HepG2 (cell line): Measurements from ENCODE around the gene GALP. TPM values are rescaled to one million over a fixed set of nuclear protein-coding genes. Genes with fewer than 3 reads are reported as not detected.

Experiments used
- AGO2 ChIP-seq: fragments of 200-400 bp; formaldehyde crosslinking; optimal IDR thresholded peaks from 2 replicates; pipeline ENCODE3; 2017; ENCODE audit warnings: mild to moderate bottlenecking, low read depth, low read length, moderate library complexity
- DNMT3B ChIP-seq: conservative IDR thresholded peaks from 2 replicates; pipeline ENCODE4 v1.6.1; 2016; ENCODE audit warnings: missing biosample characterization, control low read depth
- HMG20A ChIP-seq: IDR thresholded peaks from 2 replicates; pipeline ENCODE4 v1.6.1; 2016; ENCODE audit warnings: borderline replicate concordance
- HNF4G ChIP-seq, 2 experiments: sonication (generic) in 1 of 2; formaldehyde crosslinking in 1 of 2; IDR thresholded peaks; 2 replicates each; pipeline versions ENCODE4 v1.4.0 to v1.6.1; 2011 to 2020; ENCODE audit warnings: borderline replicate concordance in 2 of 2, low read depth in 2 of 2, mild to moderate bottlenecking in 2 of 2, low read length in 1 of 2, missing genetic modification reagents in 1 of 2, moderate library complexity in 1 of 2
- NCOR1 ChIP-seq: fragments of 200-600 bp; sonication (generic); IDR thresholded peaks from 2 replicates; pipeline ENCODE4 v1.7.0; 2017; ENCODE audit warnings: antibody characterized with exemption, low read length, borderline replicate concordance
- RFX3 ChIP-seq: IDR thresholded peaks from 2 replicates; pipeline ENCODE4 v1.6.1; 2016; ENCODE audit warnings: missing biosample characterization, missing genetic modification reagents
- SIX4 ChIP-seq: sonication (generic); formaldehyde crosslinking; IDR thresholded peaks from 2 replicates; pipeline ENCODE4 v1.4.0; 2020; ENCODE audit warnings: missing genetic modification reagents
- SNAI1 ChIP-seq: sonication (generic); formaldehyde crosslinking; IDR thresholded peaks from 2 replicates; pipeline ENCODE4 v1.5.0; 2020; ENCODE audit warnings: mild to moderate bottlenecking, missing genetic modification reagents, borderline replicate concordance
- TCF12 ChIP-seq, 2 experiments: fragments of 450-650 bp in 1 of 2; sonication (generic) in 1 of 2; formaldehyde crosslinking in 1 of 2; IDR thresholded peaks; 2 replicates each; pipeline versions ENCODE4 v1.6.1 to v1.8.0; 2017 to 2022; ENCODE audit warnings: antibody characterized with exemption in 1 of 2, mild to moderate bottlenecking in 1 of 2, missing genetic modification reagents in 1 of 2, moderate library complexity in 1 of 2
- ZFAT ChIP-seq: sonication (generic); formaldehyde crosslinking; conservative IDR thresholded peaks from 2 replicates; pipeline ENCODE4 v1.8.1; 2023; ENCODE audit warnings: missing genetic modification reagents, inconsistent platforms
- ZFP36L2 ChIP-seq: sonication (generic); formaldehyde crosslinking; IDR thresholded peaks from 2 replicates; pipeline ENCODE4 v1.4.0; 2020; ENCODE audit warnings: missing genetic modification reagents
- ZNF24 ChIP-seq: fragments of 450-650 bp; IDR thresholded peaks from 2 replicates; pipeline ENCODE4 v1.6.1; 2017; ENCODE audit warnings: antibody characterized with exemption, mild to moderate bottlenecking
- ZNF503 ChIP-seq: sonication (generic); formaldehyde crosslinking; IDR thresholded peaks from 2 replicates; pipeline ENCODE4 v1.4.0; 2020; ENCODE audit warnings: missing genetic modification reagents
- polyA plus RNA-seq, 8 experiments: library from polyadenylated mRNA; depleted of rRNA in 3 of 8; stranded (reverse) in 7 of 8; unstranded in 1 of 8; fragments of >200 nt; fragmentation: Illumina TruSeq in 4 of 8; extraction: Trizol in 4 of 8; gene quantifications; 2 replicates each; pipeline versions ENCODE4 v1.2.1 to v1.2.3, GENCODE V29; 2011 to 2016; ENCODE audit warnings: low read depth in 4 of 8, missing spikeins in 1 of 8, mixed read lengths in 1 of 8; ENCODE audit not compliant: insufficient read depth in 1 of 8
- total RNA-seq, 5 experiments: library from RNA; depleted of rRNA; stranded (reverse); fragments of >200 nt; fragmentation: Illumina TruSeq; extraction: Trizol; gene quantifications; 2 replicates each; pipeline ENCODE4 v1.2.3, GENCODE V29; 2016; ENCODE audit warnings: low read depth in 1 of 5
- TF ChIP-seq, protein P1 (sequence below): sonication (generic); formaldehyde crosslinking; IDR thresholded peaks from 2 replicates; pipeline ENCODE4 v1.4.0; 2020; ENCODE audit warnings: mild to moderate bottlenecking, missing genetic modification reagents, borderline replicate concordance
- TF ChIP-seq, protein P2 (sequence below), 2 experiments: sonication (generic) in 1 of 2; formaldehyde crosslinking in 1 of 2; IDR thresholded peaks; 2 replicates each; pipeline versions ENCODE4 v1.6.1 to v1.9.0; 2014 to 2022; ENCODE audit warnings: antibody characterized with exemption in 1 of 2, borderline replicate concordance in 1 of 2, inconsistent platforms in 1 of 2, low read depth in 1 of 2, missing genetic modification reagents in 1 of 2
- TF ChIP-seq, protein P3 (sequence below): sonication (generic); formaldehyde crosslinking; IDR thresholded peaks from 2 replicates; pipeline ENCODE4 v1.4.0; 2020; ENCODE audit warnings: mild to moderate bottlenecking, missing genetic modification reagents
- TF ChIP-seq, protein P4 (sequence below): sonication (generic); formaldehyde crosslinking; IDR thresholded peaks from 2 replicates; pipeline ENCODE4 v1.5.0; 2020; ENCODE audit warnings: missing genetic modification reagents

GALP gene
- total and polyA plus RNA-seq, 2 of the 13 experiments (the other 11 are each of a cell fraction or from before 2014, with no cell fraction given): not detected

DNA sequence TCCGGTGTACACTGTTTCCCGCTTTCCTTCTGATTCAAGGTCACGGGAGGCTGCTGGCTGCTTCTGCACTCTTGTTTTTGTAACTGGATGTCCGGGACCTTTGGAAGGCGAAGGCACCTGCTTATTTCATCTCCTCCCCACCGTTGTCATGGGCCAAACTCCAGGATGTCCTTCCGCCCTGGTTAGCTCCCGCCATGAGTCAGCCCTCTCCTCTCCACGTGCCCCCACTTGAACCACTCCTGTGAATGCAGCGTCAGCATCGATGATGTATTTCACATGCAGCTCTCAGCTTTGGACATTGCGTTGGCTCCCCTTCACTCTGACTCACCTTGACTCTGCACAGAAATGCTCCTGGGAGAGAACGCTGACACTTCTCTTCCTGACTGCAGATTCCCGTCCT, 5.5 kb upstream of the GALP start (continued):
- TF ChIP-seq, protein P1, sequence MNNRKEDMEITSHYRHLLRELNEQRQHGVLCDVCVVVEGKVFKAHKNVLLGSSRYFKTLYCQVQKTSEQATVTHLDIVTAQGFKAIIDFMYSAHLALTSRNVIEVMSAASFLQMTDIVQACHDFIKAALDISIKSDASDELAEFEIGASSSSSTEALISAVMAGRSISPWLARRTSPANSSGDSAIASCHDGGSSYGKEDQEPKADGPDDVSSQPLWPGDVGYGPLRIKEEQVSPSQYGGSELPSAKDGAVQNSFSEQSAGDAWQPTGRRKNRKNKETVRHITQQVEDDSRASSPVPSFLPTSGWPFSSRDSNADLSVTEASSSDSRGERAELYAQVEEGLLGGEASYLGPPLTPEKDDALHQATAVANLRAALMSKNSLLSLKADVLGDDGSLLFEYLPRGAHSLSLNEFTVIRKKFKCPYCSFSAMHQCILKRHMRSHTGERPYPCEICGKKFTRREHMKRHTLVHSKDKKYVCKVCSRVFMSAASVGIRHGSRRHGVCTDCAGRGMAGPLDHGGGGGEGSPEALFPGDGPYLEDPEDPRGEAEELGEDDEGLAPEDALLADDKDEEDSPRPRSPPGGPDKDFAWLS (CRISPR knock-in tag): no peak
- TF ChIP-seq SIX4 (CRISPR knock-in tag): no peak
- TF ChIP-seq SNAI1 (CRISPR knock-in tag): no peak
- TF ChIP-seq, protein P2, sequence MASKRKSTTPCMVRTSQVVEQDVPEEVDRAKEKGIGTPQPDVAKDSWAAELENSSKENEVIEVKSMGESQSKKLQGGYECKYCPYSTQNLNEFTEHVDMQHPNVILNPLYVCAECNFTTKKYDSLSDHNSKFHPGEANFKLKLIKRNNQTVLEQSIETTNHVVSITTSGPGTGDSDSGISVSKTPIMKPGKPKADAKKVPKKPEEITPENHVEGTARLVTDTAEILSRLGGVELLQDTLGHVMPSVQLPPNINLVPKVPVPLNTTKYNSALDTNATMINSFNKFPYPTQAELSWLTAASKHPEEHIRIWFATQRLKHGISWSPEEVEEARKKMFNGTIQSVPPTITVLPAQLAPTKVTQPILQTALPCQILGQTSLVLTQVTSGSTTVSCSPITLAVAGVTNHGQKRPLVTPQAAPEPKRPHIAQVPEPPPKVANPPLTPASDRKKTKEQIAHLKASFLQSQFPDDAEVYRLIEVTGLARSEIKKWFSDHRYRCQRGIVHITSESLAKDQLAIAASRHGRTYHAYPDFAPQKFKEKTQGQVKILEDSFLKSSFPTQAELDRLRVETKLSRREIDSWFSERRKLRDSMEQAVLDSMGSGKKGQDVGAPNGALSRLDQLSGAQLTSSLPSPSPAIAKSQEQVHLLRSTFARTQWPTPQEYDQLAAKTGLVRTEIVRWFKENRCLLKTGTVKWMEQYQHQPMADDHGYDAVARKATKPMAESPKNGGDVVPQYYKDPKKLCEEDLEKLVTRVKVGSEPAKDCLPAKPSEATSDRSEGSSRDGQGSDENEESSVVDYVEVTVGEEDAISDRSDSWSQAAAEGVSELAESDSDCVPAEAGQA (IDR thresholded peaks at IDR 0.05; ENCODE audit: low read depth): peak; percentile 54; the same call in 1 of the 2 replicates
- TF ChIP-seq, protein P2 (CRISPR knock-in tag; IDR thresholded peaks at IDR 0.05; ENCODE audit: borderline replicate concordance): no peak
- TF ChIP-seq HNF4G (IDR thresholded peaks at IDR 0.05; ENCODE audit: borderline replicate concordance, low read depth, low read length): 0 out of 2 replicates have a peak, but pooled peaks have one; percentile 7
- TF ChIP-seq HNF4G (CRISPR knock-in tag; IDR thresholded peaks at IDR 0.05; ENCODE audit: borderline replicate concordance, low read depth): no peak
- TF ChIP-seq AGO2: no peak
- no peak for TF ChIP-seq ZFAT (CRISPR knock-in tag)
- TF ChIP-seq, protein P3, sequence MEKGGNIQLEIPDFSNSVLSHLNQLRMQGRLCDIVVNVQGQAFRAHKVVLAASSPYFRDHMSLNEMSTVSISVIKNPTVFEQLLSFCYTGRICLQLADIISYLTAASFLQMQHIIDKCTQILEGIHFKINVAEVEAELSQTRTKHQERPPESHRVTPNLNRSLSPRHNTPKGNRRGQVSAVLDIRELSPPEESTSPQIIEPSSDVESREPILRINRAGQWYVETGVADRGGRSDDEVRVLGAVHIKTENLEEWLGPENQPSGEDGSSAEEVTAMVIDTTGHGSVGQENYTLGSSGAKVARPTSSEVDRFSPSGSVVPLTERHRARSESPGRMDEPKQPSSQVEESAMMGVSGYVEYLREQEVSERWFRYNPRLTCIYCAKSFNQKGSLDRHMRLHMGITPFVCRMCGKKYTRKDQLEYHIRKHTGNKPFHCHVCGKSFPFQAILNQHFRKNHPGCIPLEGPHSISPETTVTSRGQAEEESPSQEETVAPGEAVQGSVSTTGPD (CRISPR knock-in tag): no peak
- no peak for TF ChIP-seq TCF12 (IDR thresholded peaks at IDR 0.05)
- TF ChIP-seq TCF12 (CRISPR knock-in tag; IDR thresholded peaks at IDR 0.05): no peak
- TF ChIP-seq ZFP36L2 (CRISPR knock-in tag): no peak
- peak; percentile 83; the same call in 1 of the 2 replicates for TF ChIP-seq DNMT3B
- TF ChIP-seq RFX3 (CRISPR knock-in tag): no peak
- TF ChIP-seq, protein P4, sequence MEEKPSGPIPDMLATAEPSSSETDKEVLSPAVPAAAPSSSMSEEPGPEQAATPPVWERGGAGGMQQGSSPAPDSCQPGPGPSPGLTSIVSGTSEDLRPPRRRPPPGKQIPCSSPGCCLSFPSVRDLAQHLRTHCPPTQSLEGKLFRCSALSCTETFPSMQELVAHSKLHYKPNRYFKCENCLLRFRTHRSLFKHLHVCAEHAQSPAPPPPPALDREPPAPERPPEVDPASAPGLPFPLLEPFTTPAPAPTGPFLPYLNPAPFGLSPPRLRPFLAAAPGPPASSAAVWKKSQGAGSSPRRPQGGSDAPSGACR (CRISPR knock-in tag): no peak
- no peak for TF ChIP-seq NCOR1
- TF ChIP-seq ZNF503 (CRISPR knock-in tag): no peak
- TF ChIP-seq ZNF24: no peak
- TF ChIP-seq HMG20A: peak; percentile 28; the same call in 1 of the 2 replicates
